GM06990 (cell line): ENCODE measurements around the gene HDHD2.

Source experiments
- DNase-seq: peaks from one replicate; pipeline ENCODE4 v3.0.0-alpha.2; 2011; ENCODE audit not compliant: insufficient read length; ENCODE audit errors: extremely low read depth
- H3K27me3 ChIP-seq: replicated peaks from 2 replicates; pipeline ENCODE4 v1.6.0; 2011; ENCODE audit warnings: low read length; ENCODE audit not compliant: control insufficient read depth, insufficient read depth
- H3K36me3 ChIP-seq: 2 replicates; pipeline ENCODE4 v1.5.1; 2011; ENCODE audit warnings: low read length; ENCODE audit not compliant: control insufficient read depth, insufficient read depth
- H3K4me3 ChIP-seq: replicated peaks from 2 replicates; pipeline ENCODE4 v1.5.1; 2011; ENCODE audit warnings: low read depth, mild to moderate bottlenecking, control low read depth, low read length
- TF ChIP-seq, protein P1 (sequence below): IDR thresholded peaks from 2 replicates; pipeline ENCODE4 v1.5.1; 2011; ENCODE audit warnings: low read length, control low read depth, mild to moderate bottlenecking, inconsistent platforms; ENCODE audit not compliant: insufficient read depth, poor library complexity, severe bottlenecking

HDHD2 gene

DNA sequence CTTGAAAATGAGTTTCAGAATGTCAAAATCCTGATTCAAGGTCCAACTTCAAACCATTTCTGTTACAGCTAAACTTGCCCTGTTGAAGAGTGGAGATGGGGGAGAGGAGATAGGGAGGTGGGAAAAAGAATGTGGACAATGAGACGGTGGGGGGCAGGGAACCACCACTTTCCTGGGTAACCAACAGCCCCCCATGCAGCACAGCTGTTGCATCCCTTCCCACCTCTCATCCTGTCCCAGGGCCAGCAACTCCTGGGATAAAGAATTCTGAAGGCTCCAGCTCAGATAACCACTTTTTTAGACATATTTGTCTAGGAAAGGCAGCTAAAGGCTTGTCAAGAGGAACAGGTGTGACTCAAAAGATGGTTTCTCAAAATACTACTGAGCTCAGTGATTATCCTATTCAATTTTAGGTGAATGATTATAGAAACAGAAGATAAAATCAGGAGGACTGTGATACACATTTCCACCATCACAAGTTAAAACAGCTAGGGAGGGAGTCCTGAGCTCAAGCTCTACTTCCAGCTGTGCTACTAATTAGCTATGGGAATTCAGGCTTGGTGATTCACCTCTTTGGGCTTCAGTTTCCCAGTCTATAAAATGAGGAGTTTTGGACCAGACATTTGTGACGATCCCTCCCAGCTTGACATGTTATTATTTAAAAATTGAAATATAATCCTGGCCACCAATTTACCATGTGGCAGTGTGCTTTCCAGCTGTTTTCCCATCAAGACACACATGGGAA is 36.3 kb downstream of the HDHD2 start:
- no peak overlapping the region for H3K4me3 ChIP-seq
- H3K36me3 ChIP-seq: peaks cover 4% of the 10 kb centered on the region
- H3K27me3 ChIP-seq: no peaks in the 10 kb centered on the region
- TF ChIP-seq, protein P1, sequence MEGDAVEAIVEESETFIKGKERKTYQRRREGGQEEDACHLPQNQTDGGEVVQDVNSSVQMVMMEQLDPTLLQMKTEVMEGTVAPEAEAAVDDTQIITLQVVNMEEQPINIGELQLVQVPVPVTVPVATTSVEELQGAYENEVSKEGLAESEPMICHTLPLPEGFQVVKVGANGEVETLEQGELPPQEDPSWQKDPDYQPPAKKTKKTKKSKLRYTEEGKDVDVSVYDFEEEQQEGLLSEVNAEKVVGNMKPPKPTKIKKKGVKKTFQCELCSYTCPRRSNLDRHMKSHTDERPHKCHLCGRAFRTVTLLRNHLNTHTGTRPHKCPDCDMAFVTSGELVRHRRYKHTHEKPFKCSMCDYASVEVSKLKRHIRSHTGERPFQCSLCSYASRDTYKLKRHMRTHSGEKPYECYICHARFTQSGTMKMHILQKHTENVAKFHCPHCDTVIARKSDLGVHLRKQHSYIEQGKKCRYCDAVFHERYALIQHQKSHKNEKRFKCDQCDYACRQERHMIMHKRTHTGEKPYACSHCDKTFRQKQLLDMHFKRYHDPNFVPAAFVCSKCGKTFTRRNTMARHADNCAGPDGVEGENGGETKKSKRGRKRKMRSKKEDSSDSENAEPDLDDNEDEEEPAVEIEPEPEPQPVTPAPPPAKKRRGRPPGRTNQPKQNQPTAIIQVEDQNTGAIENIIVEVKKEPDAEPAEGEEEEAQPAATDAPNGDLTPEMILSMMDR: no peak
- no peak for DNase-seq

DNA sequence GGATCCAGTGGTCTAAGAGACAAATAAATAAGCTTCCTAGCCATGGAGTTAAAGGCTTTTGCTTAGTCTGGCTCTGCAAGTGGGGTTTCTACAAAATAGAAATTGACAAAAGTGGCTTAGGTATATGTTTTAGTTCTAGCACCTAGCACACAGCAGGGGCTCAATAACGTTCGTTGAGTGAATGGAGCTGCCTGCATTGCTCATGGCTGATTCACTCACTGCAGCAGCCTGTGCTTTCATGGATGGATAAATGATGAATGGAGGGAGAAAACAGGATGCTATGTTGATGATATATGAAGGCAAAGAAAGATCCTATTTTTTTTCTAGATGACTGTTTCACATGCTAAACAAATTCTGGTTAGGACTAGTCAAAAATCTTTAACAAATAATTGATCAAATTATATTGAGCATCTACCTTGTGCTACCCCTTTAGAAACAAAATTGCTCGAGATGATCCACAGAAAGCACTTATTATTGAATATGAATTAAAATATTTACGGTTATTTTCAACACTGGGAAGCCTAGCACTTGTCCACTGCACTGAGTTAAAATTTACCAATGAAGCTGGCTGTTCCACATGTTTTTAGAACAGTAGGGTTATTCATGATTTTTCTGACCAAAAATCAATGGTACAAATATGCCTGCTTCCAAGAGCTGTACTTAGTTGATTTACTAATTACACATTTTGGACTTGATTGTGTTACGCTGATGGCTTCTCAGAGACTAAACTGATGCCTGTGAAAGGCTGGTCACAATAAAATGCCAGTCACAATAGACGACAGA is 39.6 kb downstream of the HDHD2 start:
- TF ChIP-seq, protein P1: no peak
- Histone ChIP-seq H3K27me3 (no peaks in the 10 kb centered on the region), H3K36me3 (peaks cover 7% of the 10 kb centered on the region), H3K4me3 (no peak overlapping the region)
- no peak for DNase-seq

DNA sequence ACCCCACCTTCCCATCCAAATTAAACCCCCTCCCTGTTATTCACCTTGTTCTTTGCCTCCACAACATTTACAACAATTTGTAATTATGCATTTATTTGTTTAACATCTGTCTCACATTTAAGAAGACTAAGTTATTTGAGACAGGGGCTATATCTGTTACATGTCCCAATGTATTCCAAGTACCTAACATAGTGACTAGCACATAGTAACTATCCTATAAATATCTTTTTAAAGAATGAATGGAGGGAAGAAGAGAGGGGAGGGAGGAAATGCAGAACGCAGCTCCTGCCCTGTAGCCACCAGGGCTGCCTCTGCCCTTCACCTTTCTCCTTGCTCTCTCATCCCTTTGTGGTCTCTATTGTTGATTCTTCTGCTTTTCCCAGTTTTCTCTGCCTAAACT is 40.6 kb downstream of the HDHD2 start:
- H3K36me3 ChIP-seq: peaks cover 5% of the 10 kb centered on the region
- no peak for DNase-seq
- no peak overlapping the region for H3K4me3 ChIP-seq
- H3K27me3 ChIP-seq: no peaks in the 10 kb centered on the region
- TF ChIP-seq, protein P1: no peak

DNA sequence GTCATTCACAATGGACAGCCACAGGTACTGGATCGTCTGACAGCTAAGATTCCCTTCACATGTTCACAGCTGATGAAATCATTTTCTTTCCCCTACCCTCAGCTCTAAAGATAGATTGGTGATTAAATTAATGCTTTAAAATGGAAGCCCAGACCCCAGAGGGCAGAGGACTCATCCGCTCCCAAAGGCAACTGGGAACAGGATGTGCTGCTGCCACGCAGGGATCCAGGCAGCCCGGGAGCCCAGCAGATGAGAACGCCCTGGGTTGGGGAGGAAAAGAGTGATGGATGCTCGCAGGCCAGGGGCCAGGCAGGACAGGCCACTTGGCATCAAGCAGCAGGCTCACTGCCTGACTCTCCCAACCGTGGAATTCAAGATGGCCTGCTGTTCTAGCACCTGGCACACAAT is 41.3 kb downstream of the HDHD2 start:
- Histone ChIP-seq H3K4me3 (no peak overlapping the region), H3K36me3 (peaks cover 5% of the 10 kb centered on the region), H3K27me3 (no peaks in the 10 kb centered on the region)
- TF ChIP-seq, protein P1: no peak
- no peak for DNase-seq

DNA sequence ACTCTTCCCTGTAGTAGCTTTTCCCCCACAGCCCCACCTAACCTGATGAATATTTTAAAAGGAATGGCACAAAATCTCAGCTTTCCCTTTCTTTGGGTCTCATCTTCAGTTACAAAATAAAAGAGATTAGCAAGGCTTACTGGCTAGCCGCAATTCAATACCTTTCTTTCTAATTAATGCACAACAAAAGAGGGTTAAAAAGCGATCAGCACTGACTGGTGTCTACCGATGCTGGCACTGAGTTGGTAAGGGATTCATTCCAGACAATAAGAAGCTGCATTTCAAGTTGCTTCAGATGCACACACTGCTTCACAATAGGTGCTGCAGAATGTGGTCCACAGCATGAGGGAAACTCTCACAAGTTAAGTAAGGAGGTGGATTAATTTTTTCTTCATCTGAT is 41.9 kb downstream of the HDHD2 start:
- no peaks in the 10 kb centered on the region for H3K27me3 ChIP-seq
- TF ChIP-seq, protein P1: no peak
- peaks cover 3% of the 10 kb centered on the region for H3K36me3 ChIP-seq
- H3K4me3 ChIP-seq: no peak overlapping the region
- DNase-seq: no peak
